SKM-1 treated with dmso at 0.1 percent for 144 hours (cell line): ENCODE results near the gene BZW1.

ENCODE experiments used
- DNase-seq: peaks from one replicate; lab custom pipeline; 2025; ENCODE audit not compliant: unreplicated experiment; lab: John Stamatoyannopoulos, UW

BZW1 gene

DNA sequence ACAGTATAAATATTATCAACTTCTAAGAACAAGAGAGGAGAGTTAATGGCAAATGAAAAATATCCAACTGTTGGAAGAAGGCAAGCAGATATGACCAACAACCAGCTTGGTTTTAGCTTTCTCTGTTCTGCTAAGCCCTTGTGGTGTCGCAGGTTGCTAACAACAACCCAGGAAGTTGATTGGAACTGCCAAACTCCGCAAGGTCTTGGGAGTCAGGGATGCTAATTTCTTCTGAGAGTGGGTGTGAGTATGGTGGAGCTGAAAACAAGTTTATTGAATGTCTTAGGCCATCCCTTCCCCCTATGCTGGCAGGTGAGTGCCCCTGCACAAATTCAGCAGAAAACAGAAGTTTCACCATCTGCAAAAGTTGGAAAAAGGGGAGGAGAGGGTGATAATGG, 17.5 kb downstream of the BZW1 start:
- no peak for DNase-seq

DNA sequence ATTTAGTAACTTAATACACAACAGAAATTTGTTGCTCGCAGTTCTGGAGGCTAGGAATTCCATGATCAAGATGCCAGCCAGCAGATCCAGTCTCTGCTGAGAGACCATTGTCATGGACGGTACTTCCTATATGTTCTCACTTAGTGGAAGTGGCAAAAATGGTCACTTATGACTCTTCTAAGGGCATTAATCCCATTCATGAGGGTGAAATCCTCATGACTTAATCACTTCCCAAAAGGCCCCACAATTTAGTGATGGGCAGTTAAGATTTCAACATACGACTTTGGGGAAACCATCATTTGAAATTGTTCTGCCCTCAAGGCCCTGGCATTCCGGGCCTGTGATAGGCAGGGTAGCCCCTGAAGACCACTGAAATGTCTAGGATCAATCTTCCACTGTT, 23.0 kb downstream of the BZW1 start:
- no peak for DNase-seq

DNA sequence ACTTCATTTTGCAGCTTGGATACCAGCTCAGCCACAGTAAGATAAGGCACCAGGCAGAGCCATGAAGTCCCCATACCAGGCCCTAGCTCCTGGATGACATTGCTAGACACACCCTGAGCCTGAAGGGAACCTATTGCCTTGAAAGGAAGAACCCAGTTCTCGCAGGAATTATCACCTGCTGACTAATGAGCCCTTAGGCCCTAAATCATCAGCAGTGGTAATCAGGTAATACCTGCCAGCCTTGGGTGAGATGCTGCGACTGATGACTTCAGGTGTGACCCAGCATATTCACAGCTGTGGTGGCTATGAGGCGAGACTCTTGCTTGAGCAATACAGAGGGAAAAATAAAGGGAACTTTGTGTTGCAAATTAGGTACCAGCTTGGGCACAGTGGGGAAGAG, 27.8 kb downstream of the BZW1 start:
- no peak for DNase-seq

DNA sequence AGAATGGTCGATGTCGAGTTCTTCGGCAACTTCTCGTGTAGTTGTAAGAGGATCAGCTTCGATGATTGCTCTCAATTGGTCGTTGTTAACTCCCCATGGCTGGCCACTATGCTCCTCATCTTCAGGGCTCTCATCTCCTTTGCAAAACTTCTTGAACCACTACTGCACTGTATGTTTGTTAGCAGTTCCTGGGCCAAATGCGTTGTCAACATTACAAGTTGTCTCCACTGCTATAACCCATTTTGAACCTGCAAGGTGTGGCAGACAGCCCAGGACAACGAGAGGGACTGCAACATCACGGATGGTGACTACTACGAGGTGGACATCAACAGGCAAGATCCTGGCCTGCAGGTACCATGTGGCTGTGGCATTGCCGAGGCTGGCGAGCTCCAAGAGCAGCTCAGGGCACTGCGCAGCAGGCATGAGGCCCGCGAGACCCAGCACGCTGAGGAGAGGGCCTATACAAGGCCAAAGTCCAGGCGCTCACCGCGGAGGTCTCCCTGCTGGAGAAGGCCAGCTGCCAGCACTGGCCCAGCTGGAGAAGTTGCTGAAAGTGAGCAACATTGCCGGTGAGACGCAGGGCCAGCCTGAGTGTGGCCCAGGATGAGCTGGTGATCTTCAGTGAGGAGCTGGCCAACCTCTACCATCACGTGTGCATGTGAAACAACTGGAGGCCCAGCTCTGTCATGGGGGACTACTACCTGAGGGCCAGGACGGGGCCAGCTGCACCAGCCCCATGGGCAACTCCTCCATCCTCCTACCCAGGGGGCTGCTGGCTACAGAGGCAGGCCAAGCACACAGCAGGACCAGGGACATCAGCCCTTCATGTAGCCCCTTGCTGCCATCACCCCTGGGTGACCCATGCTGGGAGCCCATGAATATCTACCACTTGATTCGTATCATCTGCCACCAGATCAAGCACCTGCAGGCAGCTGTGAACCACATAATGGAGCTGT, 32.6 kb downstream of the BZW1 start:
- DNase-seq, result no peak

DNA sequence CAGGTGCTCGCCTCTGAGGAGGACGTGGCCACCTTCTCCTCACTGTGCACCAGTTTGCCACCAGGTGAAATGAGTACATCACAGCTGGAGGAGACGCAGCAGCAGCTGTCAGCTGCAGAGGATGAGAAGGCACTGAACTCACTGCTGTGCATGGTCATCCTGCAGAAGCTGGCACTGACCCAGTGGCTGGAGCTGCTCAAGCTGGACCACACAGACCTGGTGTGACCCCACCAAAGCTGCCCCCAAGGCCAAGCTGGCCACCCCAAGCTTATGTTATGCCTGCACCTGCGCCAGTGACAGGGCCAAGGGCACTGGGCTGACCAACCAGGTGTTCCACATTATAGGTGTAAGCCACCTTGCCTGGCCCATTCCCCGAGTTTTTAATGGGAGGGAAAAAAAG, 33.5 kb downstream of the BZW1 start:
- DNase-seq, result no peak

DNA sequence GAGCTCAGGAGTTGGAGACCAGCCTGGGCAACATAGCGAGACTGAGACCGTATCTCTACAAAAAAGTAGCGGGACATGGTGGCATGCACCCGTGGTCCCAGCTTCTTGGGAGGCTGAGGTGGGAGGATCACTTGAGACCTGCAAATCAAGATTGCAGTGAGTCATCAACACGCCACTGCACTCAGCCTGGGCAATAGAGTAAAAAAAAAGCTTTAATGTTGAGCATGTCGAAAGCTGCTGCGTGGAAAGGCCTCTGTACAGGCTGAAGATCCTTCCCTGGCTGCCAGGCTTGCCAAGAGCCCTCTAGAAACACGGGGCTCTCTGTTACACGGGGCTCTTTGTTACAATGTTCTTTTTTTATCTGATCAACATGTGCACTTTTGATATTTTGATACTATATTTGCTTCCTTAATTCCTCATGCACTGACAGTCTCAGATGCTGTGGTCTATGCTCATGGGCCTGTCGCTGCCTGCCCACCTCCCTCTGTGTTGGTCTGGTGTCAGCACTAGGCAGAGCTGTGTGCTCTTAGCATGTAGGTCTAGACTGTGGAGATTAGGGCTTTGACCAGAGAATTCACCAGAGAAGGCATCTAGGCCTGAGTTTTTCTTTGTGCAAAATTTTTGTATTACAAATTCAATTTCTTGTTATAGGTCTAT, 34.1 kb downstream of the BZW1 start:
- no peak for DNase-seq

DNA sequence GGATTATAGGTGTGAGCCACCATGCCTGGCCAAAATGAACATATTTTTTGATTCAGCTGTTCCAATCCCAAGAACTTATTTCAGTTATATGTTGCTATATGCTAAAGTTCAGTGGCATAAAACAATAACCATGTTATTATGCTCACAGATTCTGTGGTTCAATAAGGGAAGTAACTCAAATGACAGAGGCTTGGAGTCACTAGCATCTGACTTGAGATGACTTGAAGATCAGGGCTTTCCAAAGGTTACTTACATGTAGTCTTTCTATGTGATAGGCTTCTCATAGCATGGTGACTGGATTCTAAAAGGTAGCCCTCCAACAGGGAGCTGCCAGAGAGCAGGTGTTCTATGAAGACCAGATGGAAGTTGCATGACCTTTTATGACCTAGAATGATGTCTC, 35.6 kb downstream of the BZW1 start:
- DNase-seq, result no peak

DNA sequence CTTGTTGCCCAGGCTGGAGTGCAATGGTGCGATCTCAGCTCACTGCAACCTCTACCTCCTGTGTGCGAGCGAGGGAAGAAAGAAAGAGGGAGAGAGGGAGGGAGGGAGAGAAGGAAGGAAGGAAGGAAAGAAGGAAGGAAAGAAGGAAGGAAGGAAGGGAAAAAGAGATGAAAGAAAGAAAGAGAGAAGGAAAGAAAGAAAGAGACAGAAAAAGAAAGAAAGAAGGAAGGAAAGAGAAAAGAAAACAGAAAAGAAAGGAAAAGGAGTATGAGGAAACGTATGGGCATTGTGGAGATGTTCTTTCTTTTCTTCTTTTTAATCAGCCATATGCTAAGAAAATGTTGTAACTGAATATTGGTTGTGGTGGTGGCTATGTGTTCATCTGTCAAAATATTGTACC, 36.2 kb downstream of the BZW1 start:
- no peak for DNase-seq

DNA sequence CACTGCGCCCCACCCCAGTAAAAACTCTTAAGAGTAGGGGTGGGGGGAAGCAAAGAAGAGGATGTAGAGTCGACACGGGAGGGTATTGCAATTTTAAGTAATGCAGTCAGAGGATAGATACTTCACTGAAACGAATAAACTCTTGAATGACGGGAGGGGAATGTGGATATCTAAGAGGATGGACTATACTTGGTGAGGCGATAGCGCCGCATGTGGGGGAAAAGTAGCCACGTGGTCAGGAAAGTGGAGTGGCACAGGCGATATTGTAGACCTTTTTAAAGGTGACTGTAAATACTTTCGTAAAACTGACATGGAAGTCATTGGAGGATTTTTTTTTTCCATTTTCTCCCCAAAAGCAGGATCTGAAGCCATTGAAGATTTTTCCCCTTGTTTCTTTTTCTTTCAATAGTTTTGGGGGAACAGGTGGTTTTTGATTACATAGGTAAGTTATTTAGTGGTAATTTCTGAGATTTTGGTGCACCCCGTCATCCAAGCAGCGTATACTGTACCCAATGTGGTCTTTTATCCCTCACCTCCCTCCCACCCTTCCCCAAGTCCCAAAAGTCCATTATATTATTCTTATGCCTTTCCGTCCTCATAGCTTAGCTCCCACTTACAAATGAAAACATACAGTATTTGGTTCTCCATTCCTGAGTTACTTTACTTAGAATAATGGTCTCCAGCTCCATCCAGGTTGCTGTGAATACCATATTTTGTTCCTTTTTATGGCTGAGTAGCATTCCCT, 39.0 kb downstream of the BZW1 start:
- DNase-seq, result no peak

DNA sequence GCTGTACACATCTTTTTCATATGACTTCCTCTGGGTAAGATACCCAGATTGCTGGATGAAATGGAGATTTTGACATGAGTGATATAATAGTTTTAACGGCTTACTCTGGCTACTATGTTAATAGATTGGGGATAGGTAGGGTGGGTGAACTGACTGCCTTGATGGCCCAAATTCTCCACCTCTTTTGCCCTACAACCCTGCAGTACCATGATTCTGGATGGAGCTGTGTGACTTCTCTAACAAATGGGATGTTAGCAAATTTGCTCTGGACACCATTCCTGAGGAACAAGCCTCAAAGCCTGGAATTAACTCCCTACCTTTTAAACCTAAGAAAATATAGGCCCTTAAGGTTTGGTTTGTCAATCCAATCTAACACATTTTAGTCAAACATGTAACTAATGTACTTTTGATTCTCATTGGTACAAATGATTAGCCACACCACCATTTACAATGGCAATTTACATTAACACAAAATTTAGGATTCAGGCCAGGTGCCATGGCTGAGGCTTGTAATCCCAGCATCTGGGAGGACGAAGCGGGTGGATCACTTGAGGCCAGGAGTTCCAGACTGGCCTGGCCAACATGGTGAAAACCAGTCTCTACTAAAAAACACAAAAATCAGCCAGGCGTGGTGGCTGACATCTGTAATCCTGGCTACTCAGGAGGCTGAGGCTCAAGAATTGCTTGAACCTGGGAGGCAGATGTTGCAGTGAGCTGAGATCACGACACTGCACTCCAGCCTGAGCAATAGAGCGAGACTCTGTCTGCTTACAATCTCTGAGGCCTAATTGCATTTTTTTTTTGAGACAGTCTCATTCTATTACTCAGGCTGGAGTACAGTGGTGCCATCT, 39.9 kb downstream of the BZW1 start:
- no peak for DNase-seq

DNA sequence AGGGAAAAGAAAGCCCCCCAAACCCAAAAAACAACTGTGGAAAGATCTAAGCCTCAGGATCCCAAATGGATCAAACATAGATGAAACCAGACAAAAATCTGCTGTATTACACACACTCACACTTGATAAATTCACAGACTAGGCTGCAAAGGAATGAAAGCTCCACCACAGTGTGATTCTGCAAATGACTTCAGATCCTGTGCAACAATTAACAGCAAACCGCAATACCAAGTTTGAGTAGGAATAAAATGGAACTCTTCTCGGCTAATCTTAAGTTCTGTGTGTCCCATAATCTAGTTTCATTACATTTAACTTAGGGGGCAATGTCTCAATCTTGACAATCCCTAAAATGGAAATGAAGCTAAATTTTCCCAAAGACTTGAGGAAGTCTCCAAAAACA, 40.9 kb downstream of the BZW1 start:
- DNase-seq, result no peak

DNA sequence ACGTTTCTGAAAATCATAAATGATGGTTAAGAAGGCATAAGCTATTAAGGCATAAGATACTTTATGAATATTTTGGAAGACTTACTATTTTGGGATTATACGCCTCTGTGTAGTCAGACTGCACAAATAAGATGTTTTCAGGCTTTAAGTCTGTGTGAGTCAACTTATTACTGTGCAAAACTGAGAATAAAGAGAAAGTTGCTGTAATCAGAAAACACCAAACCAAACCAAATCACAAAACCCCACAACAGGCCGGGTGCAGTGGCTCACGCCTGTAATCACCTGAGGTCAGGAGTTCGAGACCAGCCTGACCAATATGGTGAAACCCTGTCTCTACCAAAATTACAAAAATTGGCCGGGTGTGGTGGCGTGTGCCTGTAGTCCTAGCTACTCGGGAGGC, 45.1 kb downstream of the BZW1 start:
- no peak for DNase-seq

DNA sequence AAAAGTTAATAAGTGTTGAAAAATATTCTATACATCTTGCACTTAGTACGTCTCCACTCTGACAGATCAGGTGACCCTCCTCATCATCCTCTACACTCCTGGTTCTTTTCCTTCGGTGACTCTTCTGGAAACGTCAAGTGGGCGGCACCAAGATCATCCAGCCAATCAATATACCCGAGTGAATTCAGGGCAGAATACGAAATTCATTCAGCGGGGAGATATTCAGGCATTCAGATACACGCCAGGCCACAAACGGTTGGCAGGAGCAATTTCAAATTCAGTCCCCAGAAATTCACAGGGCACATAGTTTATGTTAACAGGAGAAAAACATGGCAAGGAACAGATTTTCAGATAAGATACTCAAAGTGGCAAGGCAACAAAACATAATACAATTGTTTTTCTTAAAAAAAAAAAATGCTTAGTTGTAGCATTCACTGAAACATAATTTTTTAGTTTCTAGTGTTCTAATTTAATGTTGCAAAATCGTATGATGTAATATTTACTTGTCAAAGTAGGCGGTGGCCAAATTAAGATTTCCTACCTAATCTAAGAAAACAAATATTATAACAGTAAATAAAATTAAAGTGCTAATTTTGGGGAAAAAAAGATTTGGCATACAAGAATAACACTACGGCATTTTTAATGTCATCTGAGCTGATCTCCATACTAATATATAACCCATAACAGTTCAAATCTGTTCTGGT, 48.5 kb downstream of the BZW1 start:
- no peak for DNase-seq

DNA sequence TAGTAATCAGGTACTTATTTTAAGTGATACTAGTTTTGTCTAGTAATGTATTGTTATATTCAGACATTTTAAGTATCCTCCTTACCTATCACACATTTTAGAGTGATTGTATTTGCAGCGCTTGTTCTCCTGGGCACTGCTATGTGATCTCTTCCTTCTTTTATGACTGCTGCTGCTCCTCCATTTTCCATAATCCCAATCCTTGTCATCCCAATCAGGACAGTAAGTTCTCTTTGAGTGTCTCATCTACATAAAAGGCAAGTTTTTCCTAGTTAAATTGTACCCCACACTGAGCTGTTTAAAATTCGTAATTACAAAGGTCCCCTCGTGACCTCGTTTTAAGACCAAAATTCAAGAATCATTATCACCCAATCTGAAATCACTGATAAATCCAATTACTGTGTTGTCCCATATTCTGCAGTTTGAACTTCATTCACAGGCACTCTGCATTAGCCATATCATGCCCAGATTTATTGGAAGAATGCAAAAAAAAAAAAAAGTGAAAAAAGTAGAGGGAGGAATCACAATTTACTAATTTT, 50.0 kb downstream of the BZW1 start:
- DNase-seq, result no peak

DNA sequence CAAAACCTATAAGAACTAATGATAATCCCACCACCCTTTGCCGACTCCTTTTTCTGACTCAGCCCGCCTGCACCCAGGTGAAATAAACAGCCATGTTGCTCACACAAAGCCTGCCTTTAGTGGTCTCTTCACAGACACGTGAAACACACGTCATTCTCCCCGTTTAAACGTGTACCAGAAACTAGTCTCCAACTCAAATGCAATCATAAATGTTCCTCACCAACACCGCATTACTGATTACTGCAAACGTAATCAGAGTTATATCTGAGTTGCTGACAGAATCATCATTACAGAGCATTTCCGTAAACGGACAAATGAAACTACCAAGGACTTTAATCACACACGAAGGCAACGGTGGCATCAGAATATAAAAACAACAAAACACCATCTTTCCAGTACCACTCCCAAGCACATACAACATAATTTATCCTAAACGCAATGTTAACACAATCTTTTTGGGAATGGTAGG, 50.9 kb downstream of the BZW1 start:
- no peak for DNase-seq

DNA sequence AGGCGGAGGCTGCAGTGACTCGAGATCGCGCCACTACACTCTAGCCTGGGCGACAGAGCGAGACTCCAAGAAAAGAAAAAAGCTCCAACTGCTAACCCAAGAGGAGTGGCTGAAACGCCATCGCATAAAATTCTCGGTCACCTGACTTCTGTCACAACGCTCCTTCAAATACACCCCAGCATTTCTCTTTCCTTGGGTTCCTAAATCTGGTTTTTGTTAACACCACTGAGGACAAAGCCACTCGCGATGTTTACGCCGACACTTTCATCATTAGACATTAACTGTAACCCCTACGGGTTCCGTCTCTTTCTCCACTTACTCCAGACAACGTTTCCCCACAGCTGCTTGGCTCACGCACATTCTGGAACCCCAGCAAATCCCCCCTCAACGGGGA, 52.1 kb downstream of the BZW1 start:
- DNase-seq, result no peak

DNA sequence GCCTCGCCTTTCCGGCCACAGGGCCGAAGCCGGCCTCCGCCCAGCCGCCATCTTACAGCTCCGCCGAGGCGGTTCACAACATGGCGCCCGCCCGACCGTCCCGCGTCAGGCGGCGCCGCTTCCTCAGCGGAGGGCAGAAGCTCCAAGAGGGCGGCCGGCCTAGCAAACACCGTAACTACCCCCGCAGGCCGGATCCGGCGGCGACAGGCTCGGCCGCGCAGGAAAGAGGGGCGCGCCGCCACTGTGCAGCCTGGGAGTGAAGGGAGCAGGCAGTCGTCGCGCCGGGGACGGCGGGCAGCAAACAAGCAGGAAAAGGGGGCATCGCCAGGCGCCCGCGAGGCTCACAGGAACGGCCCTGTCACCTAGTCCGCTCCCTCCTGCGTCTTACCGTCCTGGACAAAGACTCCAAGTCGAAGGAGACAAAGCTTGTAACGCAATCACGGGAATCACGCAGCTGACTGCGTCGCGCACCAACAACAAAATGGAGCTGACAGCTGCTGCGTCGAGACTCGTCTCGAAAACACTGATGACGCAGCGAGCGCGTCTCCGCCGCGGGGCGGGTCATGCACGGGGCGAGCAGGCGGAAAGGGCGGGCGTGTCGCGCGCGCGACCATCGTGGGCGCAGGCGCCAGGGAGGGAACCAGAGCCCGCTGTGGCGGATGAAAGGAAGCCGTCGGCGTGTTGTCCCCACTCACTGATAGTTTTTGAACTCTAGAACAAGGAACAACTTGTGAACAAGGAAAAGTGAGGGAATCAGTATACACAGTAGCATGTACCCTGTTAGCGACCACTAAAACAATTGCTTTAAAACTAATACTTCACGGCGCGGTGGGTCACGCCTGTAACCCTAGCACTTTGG, 52.7 kb downstream of the BZW1 start, which contains the start of gene CLK1:
Gene CLK1, minus strand, starts transcription at position 483 of the 859 bp plus-strand sequence. CDS start 2,796 bp downstream, outside the sequence.
- peak; percentile 84 for DNase-seq

DNA sequence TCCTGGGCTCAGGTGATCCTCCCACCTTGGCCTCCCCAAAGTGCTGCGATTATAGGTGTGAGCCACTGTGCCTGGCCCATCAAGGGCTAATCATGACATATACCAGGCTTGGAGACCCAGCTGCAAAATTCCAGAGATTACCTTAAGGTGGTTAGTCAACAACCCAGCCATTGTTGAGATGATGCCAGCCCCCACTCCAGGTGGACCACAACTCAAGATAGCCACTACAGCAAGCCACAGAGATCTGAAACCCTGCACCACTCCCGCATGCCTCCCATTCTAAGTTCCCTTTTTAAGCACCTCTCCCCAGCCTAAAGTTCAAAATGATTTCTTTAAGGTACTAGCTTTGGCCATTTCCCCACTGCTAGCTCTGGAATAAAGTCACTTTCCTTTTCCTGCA, 57.3 kb downstream of the BZW1 start:
- no peak for DNase-seq

DNA sequence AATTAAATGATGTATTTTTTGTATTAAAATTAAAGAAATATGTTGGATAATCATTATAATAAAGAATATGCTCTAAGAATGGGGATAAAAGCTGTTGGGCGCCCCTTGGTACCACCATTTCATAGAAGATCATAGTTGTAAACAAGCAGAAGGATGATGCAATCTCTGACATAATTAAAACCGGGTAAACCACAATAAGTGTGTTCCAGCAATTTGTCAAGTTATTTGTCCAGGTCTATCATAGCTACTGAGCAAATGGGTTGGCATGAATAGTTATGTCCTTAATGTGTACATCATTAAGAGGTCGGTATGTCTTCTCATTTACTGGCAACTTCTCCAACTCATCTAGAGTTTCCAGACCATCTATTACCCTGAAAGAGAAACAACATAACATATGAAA, 59.4 kb downstream of the BZW1 start:
- DNase-seq, result no peak
